SK-N-SH treated with all-trans-retinoic acid at 6 μM for 48 hours (cell line): Measurements from ENCODE around the gene TGM5.
A peak's percentile ranks its signal among the peaks of the same experiment; 100 is the strongest.

Source experiments
- ATAC-seq: fragments of 200-7000 bp; cut with Tn5 transposase; 3 replicates; pipeline ENCODE4 v1.9.1; 2020; ENCODE audit warnings: mild to moderate bottlenecking, moderate library complexity
- ARNTL ChIP-seq: fragments of 450-650 bp; formaldehyde crosslinking; IDR thresholded peaks from 2 replicates; pipeline ENCODE4 v1.5.0; 2020; ENCODE audit warnings: low read depth, mild to moderate bottlenecking, moderate library complexity, borderline replicate concordance
- BACH2 ChIP-seq: fragments of 250-450 bp; sonication (Bioruptor Pico); IDR thresholded peaks from 2 replicates; pipeline ENCODE4 v1.9.0; 2021; ENCODE audit warnings: mild to moderate bottlenecking, borderline replicate concordance
- CREB5 ChIP-seq: fragments of 250-450 bp; sonication (Bioruptor Pico); IDR thresholded peaks from 2 replicates; pipeline ENCODE4 v1.5.1; 2020; ENCODE audit warnings: low read depth, mild to moderate bottlenecking, moderate library complexity
- CSDC2 ChIP-seq: fragments of 250-450 bp; sonication (Bioruptor Pico); IDR thresholded peaks from 2 replicates; pipeline ENCODE4 v1.5.0; 2020; ENCODE audit warnings: mild to moderate bottlenecking, moderate library complexity
- ESRRG ChIP-seq: fragments of 250-450 bp; sonication (Bioruptor Pico); IDR thresholded peaks from 2 replicates; pipeline ENCODE4 v1.6.1; 2021; ENCODE audit warnings: mild to moderate bottlenecking
- GLIS3 ChIP-seq: fragments of 250-450 bp; sonication (Bioruptor Pico); IDR thresholded peaks from 2 replicates; pipeline ENCODE4 v1.5.0; 2020; ENCODE audit warnings: mild to moderate bottlenecking, moderate library complexity
- ISL1 ChIP-seq: fragments of 250-450 bp; sonication (Bioruptor Pico); IDR thresholded peaks from 2 replicates; pipeline ENCODE4 v2.1.2; 2022; ENCODE audit warnings: mild to moderate bottlenecking, moderate library complexity
- OSR1 ChIP-seq: fragments of 250-450 bp; sonication (Bioruptor Pico); IDR thresholded peaks from 2 replicates; pipeline ENCODE4 v1.8.0; 2022; ENCODE audit warnings: moderate library complexity, mild to moderate bottlenecking, inconsistent platforms
- PPARA ChIP-seq: fragments of 250-450 bp; sonication (Bioruptor Pico); IDR thresholded peaks from 2 replicates; pipeline ENCODE4 v1.5.0; 2020; ENCODE audit warnings: mild to moderate bottlenecking, borderline replicate concordance
- RARB ChIP-seq: fragments of 250-450 bp; sonication (Bioruptor Pico); IDR thresholded peaks from 2 replicates; pipeline ENCODE4 v1.8.0; 2021; ENCODE audit warnings: mild to moderate bottlenecking, moderate library complexity
- SNAI2 ChIP-seq: fragments of 250-450 bp; sonication (Bioruptor Pico); IDR thresholded peaks from 2 replicates; pipeline ENCODE4 v1.5.0; 2020; ENCODE audit warnings: mild to moderate bottlenecking, moderate library complexity
- TCF4 ChIP-seq: fragments of 250-450 bp; sonication (Bioruptor Pico); IDR thresholded peaks from 2 replicates; pipeline ENCODE4 v1.8.0; 2021; ENCODE audit warnings: mild to moderate bottlenecking, moderate library complexity, borderline replicate concordance
- ZC3H10 ChIP-seq: fragments of 250-450 bp; sonication (Bioruptor Pico); IDR thresholded peaks from 2 replicates; pipeline ENCODE4 v1.5.1; 2021; ENCODE audit warnings: mild to moderate bottlenecking, moderate library complexity
- ZFP3 ChIP-seq: fragments of 250-450 bp; sonication (Bioruptor Pico); IDR thresholded peaks from 2 replicates; pipeline ENCODE4 v1.5.0; 2020; ENCODE audit warnings: mild to moderate bottlenecking, moderate library complexity
- ZFP30 ChIP-seq: fragments of 450-650 bp; formaldehyde crosslinking; IDR thresholded peaks from 2 replicates; pipeline ENCODE4 v1.5.0; 2022; ENCODE audit warnings: mild to moderate bottlenecking, moderate library complexity
- ZNF565 ChIP-seq: fragments of 450-650 bp; formaldehyde crosslinking; conservative IDR thresholded peaks from 2 replicates; pipeline ENCODE4 v1.5.0; 2020; ENCODE audit warnings: low read depth, mild to moderate bottlenecking, moderate library complexity
- ZNF8 ChIP-seq: fragments of 450-650 bp; formaldehyde crosslinking; IDR thresholded peaks from 2 replicates; pipeline ENCODE4 v1.5.0; 2020; ENCODE audit warnings: mild to moderate bottlenecking, moderate library complexity
- TF ChIP-seq, protein P1 (sequence below): fragments of 250-450 bp; sonication (Bioruptor Pico); IDR thresholded peaks from 2 replicates; pipeline ENCODE4 v1.5.1; 2021; ENCODE audit warnings: mild to moderate bottlenecking, moderate library complexity
- TF ChIP-seq, protein P2 (sequence below): fragments of 250-450 bp; sonication (Bioruptor Pico); IDR thresholded peaks from 2 replicates; pipeline ENCODE4 v1.8.0; 2020; ENCODE audit warnings: mild to moderate bottlenecking, moderate library complexity, borderline replicate concordance
- TF ChIP-seq, protein P3 (sequence below): fragments of 250-450 bp; sonication (Bioruptor Pico); IDR thresholded peaks from 2 replicates; pipeline ENCODE4 v1.8.0; 2021; ENCODE audit warnings: low read depth, mild to moderate bottlenecking, moderate library complexity, borderline replicate concordance

TGM5 gene

GRCh38 chr15:43225201-43225949 is 41.4 kb downstream of the TGM5 start:
- ATAC-seq, result peak; percentile 98
- TF ChIP-seq CREB5 (CRISPR knock-in tag) (no peak), ESRRG (CRISPR knock-in tag) (no peak), SNAI2 (CRISPR knock-in tag) (no peak), ZNF565 (CRISPR knock-in tag) (no peak), PPARA (CRISPR knock-in tag) (no peak), OSR1 (CRISPR knock-in tag) (no peak), ZNF8 (CRISPR knock-in tag) (no peak), BACH2 (CRISPR knock-in tag) (no peak), ZC3H10 (CRISPR knock-in tag) (no peak), TCF4 (CRISPR knock-in tag) (no peak), ZFP30 (no peak), ISL1 (CRISPR knock-in tag) (no peak), CSDC2 (CRISPR knock-in tag) (no peak), ZFP3 (CRISPR knock-in tag) (no peak)
- TF ChIP-seq, protein P1, sequence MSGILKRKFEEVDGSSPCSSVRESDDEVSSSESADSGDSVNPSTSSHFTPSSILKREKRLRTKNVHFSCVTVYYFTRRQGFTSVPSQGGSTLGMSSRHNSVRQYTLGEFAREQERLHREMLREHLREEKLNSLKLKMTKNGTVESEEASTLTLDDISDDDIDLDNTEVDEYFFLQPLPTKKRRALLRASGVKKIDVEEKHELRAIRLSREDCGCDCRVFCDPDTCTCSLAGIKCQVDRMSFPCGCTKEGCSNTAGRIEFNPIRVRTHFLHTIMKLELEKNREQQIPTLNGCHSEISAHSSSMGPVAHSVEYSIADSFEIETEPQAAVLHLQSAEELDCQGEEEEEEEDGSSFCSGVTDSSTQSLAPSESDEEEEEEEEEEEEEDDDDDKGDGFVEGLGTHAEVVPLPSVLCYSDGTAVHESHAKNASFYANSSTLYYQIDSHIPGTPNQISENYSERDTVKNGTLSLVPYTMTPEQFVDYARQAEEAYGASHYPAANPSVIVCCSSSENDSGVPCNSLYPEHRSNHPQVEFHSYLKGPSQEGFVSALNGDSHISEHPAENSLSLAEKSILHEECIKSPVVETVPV (CRISPR knock-in tag), result no peak
- TF ChIP-seq, protein P2, sequence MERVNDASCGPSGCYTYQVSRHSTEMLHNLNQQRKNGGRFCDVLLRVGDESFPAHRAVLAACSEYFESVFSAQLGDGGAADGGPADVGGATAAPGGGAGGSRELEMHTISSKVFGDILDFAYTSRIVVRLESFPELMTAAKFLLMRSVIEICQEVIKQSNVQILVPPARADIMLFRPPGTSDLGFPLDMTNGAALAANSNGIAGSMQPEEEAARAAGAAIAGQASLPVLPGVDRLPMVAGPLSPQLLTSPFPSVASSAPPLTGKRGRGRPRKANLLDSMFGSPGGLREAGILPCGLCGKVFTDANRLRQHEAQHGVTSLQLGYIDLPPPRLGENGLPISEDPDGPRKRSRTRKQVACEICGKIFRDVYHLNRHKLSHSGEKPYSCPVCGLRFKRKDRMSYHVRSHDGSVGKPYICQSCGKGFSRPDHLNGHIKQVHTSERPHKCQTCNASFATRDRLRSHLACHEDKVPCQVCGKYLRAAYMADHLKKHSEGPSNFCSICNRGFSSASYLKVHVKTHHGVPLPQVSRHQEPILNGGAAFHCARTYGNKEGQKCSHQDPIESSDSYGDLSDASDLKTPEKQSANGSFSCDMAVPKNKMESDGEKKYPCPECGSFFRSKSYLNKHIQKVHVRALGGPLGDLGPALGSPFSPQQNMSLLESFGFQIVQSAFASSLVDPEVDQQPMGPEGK (CRISPR knock-in tag), result no peak
- TF ChIP-seq, protein P3, sequence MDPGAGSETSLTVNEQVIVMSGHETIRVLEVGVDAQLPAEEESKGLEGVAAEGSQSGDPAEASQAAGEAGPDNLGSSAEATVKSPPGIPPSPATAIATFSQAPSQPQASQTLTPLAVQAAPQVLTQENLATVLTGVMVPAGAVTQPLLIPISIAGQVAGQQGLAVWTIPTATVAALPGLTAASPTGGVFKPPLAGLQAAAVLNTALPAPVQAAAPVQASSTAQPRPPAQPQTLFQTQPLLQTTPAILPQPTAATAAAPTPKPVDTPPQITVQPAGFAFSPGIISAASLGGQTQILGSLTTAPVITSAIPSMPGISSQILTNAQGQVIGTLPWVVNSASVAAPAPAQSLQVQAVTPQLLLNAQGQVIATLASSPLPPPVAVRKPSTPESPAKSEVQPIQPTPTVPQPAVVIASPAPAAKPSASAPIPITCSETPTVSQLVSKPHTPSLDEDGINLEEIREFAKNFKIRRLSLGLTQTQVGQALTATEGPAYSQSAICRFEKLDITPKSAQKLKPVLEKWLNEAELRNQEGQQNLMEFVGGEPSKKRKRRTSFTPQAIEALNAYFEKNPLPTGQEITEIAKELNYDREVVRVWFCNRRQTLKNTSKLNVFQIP (CRISPR knock-in tag), result no peak

GRCh38 chr15:43221422-43221821 is 45.3 kb downstream of the TGM5 start:
- ATAC-seq, result no peak

DNA sequence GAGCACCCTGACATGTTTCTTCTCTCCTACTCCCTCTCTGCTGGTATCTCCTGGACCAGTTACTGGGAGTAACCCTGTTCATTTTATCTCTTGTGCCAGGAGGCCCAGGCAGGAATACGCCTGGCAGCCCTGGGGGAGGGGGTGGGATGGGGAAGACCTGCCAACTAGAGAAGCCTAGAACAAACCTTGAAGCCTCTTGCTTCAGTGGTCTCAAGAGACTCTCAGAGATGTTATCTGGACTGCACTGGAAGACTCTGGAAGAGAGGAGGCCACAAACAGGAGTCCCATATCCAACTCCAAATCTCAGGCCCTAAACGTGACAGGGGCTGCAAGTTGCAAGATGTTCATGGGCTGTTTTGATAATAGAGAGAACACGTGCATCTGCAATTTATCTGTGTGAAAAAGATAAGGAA is 45.7 kb downstream of the TGM5 start, which contains the start of gene EPB42:
Gene EPB42, minus strand, starts transcription at position 28 of the 413 bp plus-strand sequence. CDS start 193 bp downstream, outside the sequence.
- no peak for ATAC-seq

More at GRCh38 chr15:43221422-43221821, 45.3 kb downstream of the TGM5 start:
- no peak for TF ChIP-seq CREB5 (CRISPR knock-in tag)

More for the DNA sequence above, 45.7 kb downstream of the TGM5 start, which contains the start of gene EPB42:
- no peak for TF ChIP-seq ZNF565 (CRISPR knock-in tag)
- TF ChIP-seq ZFP3 (CRISPR knock-in tag), result no peak
- no peak for TF ChIP-seq TCF4 (CRISPR knock-in tag)
- no peak for TF ChIP-seq RARB (CRISPR knock-in tag)
- TF ChIP-seq CREB5 (CRISPR knock-in tag), result no peak
- no peak for TF ChIP-seq ISL1 (CRISPR knock-in tag)
- no peak for TF ChIP-seq GLIS3 (CRISPR knock-in tag)
- TF ChIP-seq CSDC2 (CRISPR knock-in tag), result no peak
- TF ChIP-seq ARNTL (CRISPR knock-in tag), result no peak
